Endothelial cell (in vitro differentiated cells): Measurements from ENCODE around the gene HIVEP1. TPM values are rescaled to one million over a fixed set of nuclear protein-coding genes. Genes with fewer than 3 reads are reported as not detected.

Source experiments
- DNase-seq: peaks from one replicate; pipeline ENCODE4 v3.0.0; 2021; ENCODE audit warnings: low spot score
- H3K27ac Mint-ChIP-seq: one replicate; pipeline ENCODE4 v1.8.0; 2021; ENCODE audit warnings: mixed read lengths, inconsistent platforms; ENCODE audit not compliant: unreplicated experiment
- H3K27me3 Mint-ChIP-seq: one replicate; pipeline ENCODE4 v1.8.0; 2021; ENCODE audit warnings: mild to moderate bottlenecking, moderate library complexity, mixed read lengths, inconsistent platforms; ENCODE audit not compliant: unreplicated experiment
- H3K36me3 Mint-ChIP-seq: one replicate; pipeline ENCODE4 v1.8.0; 2021; ENCODE audit warnings: mild to moderate bottlenecking, low read depth, mixed read lengths, inconsistent platforms; ENCODE audit not compliant: unreplicated experiment
- H3K4me1 Mint-ChIP-seq: one replicate; pipeline ENCODE4 v1.8.0; 2021; ENCODE audit warnings: mild to moderate bottlenecking, mixed read lengths, inconsistent platforms; ENCODE audit not compliant: unreplicated experiment
- H3K4me3 Mint-ChIP-seq: one replicate; pipeline ENCODE4 v1.8.0; 2021; ENCODE audit warnings: mild to moderate bottlenecking, mixed read lengths, inconsistent platforms; ENCODE audit not compliant: unreplicated experiment
- H3K9me3 Mint-ChIP-seq: one replicate; pipeline ENCODE4 v1.8.0; 2021; ENCODE audit warnings: mixed read lengths, inconsistent platforms; ENCODE audit not compliant: unreplicated experiment
- CTCF ChIP-seq: fragments of 200-600 bp; sonication (generic); IDR thresholded peaks from one replicate; pipeline ENCODE4 v1.5.0; 2021; ENCODE audit warnings: antibody characterized with exemption; ENCODE audit not compliant: unreplicated experiment
- total RNA-seq: library from RNA; stranded (reverse); fragmentation: NEBNext Ultra II Directional; extraction: Animal tissue kit (Norgen Biotek cat#: 25700); gene quantifications from one replicate; pipeline ENCODE4 v1.2.1, GENCODE V29; 2021; ENCODE audit not compliant: unreplicated experiment

The HIVEP1 gene
- total RNA-seq, 1 donor from 2014 or later, result 19.0 TPM

GRCh38 chr6:12013307-12013719 is 1.2 kb downstream of the HIVEP1 start:
- H3K27me3 Mint-ChIP-seq, result peaks cover 13% of the 10 kb centered on the region
- H3K4me3 Mint-ChIP-seq, result peak overlapping the region; percentile 98
- TF ChIP-seq CTCF, result no peak
- no peaks in the 10 kb centered on the region for H3K9me3 Mint-ChIP-seq
- peaks cover 11% of the 10 kb centered on the region for H3K36me3 Mint-ChIP-seq
- peak overlapping the region; percentile 96 for H3K27ac Mint-ChIP-seq
- DNase-seq, result no peak
- peaks cover 14% of the 10 kb centered on the region for H3K4me1 Mint-ChIP-seq

GRCh38 chr6:12014027-12014872 is 2.1 kb downstream of the HIVEP1 start:
- no peak overlapping the region for H3K27ac Mint-ChIP-seq
- no peaks in the 10 kb centered on the region for H3K9me3 Mint-ChIP-seq
- H3K27me3 Mint-ChIP-seq, result peaks cover 12% of the 10 kb centered on the region
- no peak for TF ChIP-seq CTCF
- DNase-seq, result no peak
- peaks cover 16% of the 10 kb centered on the region for H3K4me1 Mint-ChIP-seq
- H3K36me3 Mint-ChIP-seq, result peaks cover 11% of the 10 kb centered on the region
- H3K4me3 Mint-ChIP-seq, result peak overlapping the region; percentile 98

GRCh38 chr6:12014873-12015149 is 2.7 kb downstream of the HIVEP1 start:
- no peak overlapping the region for H3K27ac Mint-ChIP-seq
- TF ChIP-seq CTCF, result no peak
- H3K9me3 Mint-ChIP-seq, result no peaks in the 10 kb centered on the region
- no peak overlapping the region for H3K4me3 Mint-ChIP-seq
- peaks cover 11% of the 10 kb centered on the region for H3K27me3 Mint-ChIP-seq
- DNase-seq, result no peak
- H3K36me3 Mint-ChIP-seq, result peaks cover 11% of the 10 kb centered on the region
- H3K4me1 Mint-ChIP-seq, result peaks cover 19% of the 10 kb centered on the region

- TF ChIP-seq CTCF, result no peak
- no peaks in the 10 kb centered on the region for H3K9me3 Mint-ChIP-seq
- H3K27ac Mint-ChIP-seq, result no peak overlapping the region
- H3K36me3 Mint-ChIP-seq, result peaks cover 15% of the 10 kb centered on the region
- peaks cover 17% of the 10 kb centered on the region for H3K4me1 Mint-ChIP-seq
- H3K27me3 Mint-ChIP-seq, result peaks cover 6% of the 10 kb centered on the region
- H3K4me3 Mint-ChIP-seq, result peak overlapping the region; percentile 7
- no peak for DNase-seq
These were observed 5.2 kb downstream of the HIVEP1 start for GRCh38 chr6:12017263-12017662.

GRCh38 chr6:12017876-12018401 is 5.8 kb downstream of the HIVEP1 start:
- no peaks in the 10 kb centered on the region for H3K9me3 Mint-ChIP-seq
- DNase-seq, result no peak
- H3K27ac Mint-ChIP-seq, result no peak overlapping the region
- peaks cover 5% of the 10 kb centered on the region for H3K27me3 Mint-ChIP-seq
- no peak for TF ChIP-seq CTCF
- H3K36me3 Mint-ChIP-seq, result peaks cover 15% of the 10 kb centered on the region
- peaks cover 17% of the 10 kb centered on the region for H3K4me1 Mint-ChIP-seq
- H3K4me3 Mint-ChIP-seq, result no peak overlapping the region
